ENCODE measurements around the gene BRD7. TPM values are rescaled to one million over a fixed set of nuclear protein-coding genes. Genes with fewer than 3 reads are reported as not detected.

BRD7 gene
- total RNA-seq, 1 experiment from 2014 or later: 122 TPM

- TF ChIP-seq ZNF425 (CRISPR knock-in tag; conservative IDR thresholded peaks at IDR 0.05) (no peak), USF2 (CRISPR knock-in tag; IDR thresholded peaks at IDR 0.05) (no peak), FOXJ3 (CRISPR knock-in tag; IDR thresholded peaks at IDR 0.05; ENCODE audit: borderline replicate concordance) (no peak), E2F5 (CRISPR knock-in tag; IDR thresholded peaks at IDR 0.05) (no peak), NR3C1 (CRISPR knock-in tag; conservative IDR thresholded peaks at IDR 0.05; ENCODE audit: low read depth) (no peak), GRHL2 (CRISPR knock-in tag; IDR thresholded peaks at IDR 0.05; ENCODE audit: insufficient replicate concordance, severe bottlenecking) (no peak)
- TF ChIP-seq, protein P1, sequence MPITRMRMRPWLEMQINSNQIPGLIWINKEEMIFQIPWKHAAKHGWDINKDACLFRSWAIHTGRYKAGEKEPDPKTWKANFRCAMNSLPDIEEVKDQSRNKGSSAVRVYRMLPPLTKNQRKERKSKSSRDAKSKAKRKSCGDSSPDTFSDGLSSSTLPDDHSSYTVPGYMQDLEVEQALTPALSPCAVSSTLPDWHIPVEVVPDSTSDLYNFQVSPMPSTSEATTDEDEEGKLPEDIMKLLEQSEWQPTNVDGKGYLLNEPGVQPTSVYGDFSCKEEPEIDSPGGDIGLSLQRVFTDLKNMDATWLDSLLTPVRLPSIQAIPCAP (CRISPR knock-in tag; IDR thresholded peaks at IDR 0.05): no peak
Observed at GRCh38 chr16:50316848-50317630, 51.7 kb downstream of the BRD7 start (continued).

GRCh38 chr16:50316102-50316847 is 52.5 kb downstream of the BRD7 start:
- no peak for DNase-seq (ENCODE audit: low spot score)
- no peak for ATAC-seq
- CTCF ChIA-PET: interaction anchor here (1.4 kb wide), 1 partner anchor 106 kb away, joined by 4 read pairs; no protein-coding TSS in a partner anchor
- no peaks in the 10 kb centered on the region for H3K27me3 Mint-ChIP-seq (ENCODE audit: low read depth)
- no peak overlapping the region for H3K4me3 Mint-ChIP-seq
- TF ChIP-seq ZNF121 (CRISPR knock-in tag; IDR thresholded peaks at IDR 0.05) (no peak), NFATC4 (CRISPR knock-in tag; IDR thresholded peaks at IDR 0.05) (no peak), NR2C2 (CRISPR knock-in tag; IDR thresholded peaks at IDR 0.05) (no peak), ZNF425 (CRISPR knock-in tag; conservative IDR thresholded peaks at IDR 0.05) (no peak), OVOL2 (CRISPR knock-in tag; IDR thresholded peaks at IDR 0.05; ENCODE audit: borderline replicate concordance) (no peak), PRRX2 (CRISPR knock-in tag; IDR thresholded peaks at IDR 0.05) (no peak), CREM (CRISPR knock-in tag; IDR thresholded peaks at IDR 0.05) (no peak), JAZF1 (CRISPR knock-in tag; IDR thresholded peaks at IDR 0.05) (no peak), NFYB (CRISPR knock-in tag; conservative IDR thresholded peaks at IDR 0.05; ENCODE audit: low read depth) (no peak)
- TF ChIP-seq, protein P2, sequence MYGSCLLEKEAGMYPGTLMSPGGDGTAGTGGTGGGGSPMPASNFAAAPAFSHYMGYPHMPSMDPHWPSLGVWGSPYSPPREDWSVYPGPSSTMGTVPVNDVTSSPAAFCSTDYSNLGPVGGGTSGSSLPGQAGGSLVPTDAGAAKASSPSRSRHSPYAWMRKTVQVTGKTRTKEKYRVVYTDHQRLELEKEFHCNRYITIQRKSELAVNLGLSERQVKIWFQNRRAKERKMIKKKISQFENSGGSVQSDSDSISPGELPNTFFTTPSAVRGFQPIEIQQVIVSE (CRISPR knock-in tag; IDR thresholded peaks at IDR 0.05; ENCODE audit: borderline replicate concordance): no peak
- TF ChIP-seq, protein P1 (CRISPR knock-in tag; IDR thresholded peaks at IDR 0.05): no peak
- no peak overlapping the region; the same call in 1 of the 2 replicates for H3K27ac Mint-ChIP-seq
- POLR2A ChIA-PET: no interaction called here
- peaks cover 42% of the 10 kb centered on the region for H3K36me3 Mint-ChIP-seq
- H3K9me3 Mint-ChIP-seq: no peaks in the 10 kb centered on the region
- no peaks in the 10 kb centered on the region for H3K4me1 Mint-ChIP-seq
